Subcutaneous adipose tissue (tissue), 4 donors: ENCODE measurements around the gene CLCNKB. TPM values are rescaled to one million over a fixed set of nuclear protein-coding genes. Genes with fewer than 3 reads are reported as not detected.

Experiments used
- total RNA-seq, 4 donors: library from RNA; depleted of rRNA; stranded (reverse); fragments of >200 nt; gene quantifications; one replicate each; pipeline ENCODE4 v1.1.0, GENCODE V29; 2016
- TF ChIP-seq, protein P1 (sequence below): fragments of 450-650 bp; IDR thresholded peaks from one replicate; pipeline ENCODE4 v1.5.1; 2016; ENCODE audit warnings: low read depth, mild to moderate bottlenecking, control low read depth, antibody characterized with exemption, moderate library complexity

CLCNKB gene
- total RNA-seq, 4 donors from 2014 or later: 0.17 to 0.44 TPM; not detected in 2

DNA sequence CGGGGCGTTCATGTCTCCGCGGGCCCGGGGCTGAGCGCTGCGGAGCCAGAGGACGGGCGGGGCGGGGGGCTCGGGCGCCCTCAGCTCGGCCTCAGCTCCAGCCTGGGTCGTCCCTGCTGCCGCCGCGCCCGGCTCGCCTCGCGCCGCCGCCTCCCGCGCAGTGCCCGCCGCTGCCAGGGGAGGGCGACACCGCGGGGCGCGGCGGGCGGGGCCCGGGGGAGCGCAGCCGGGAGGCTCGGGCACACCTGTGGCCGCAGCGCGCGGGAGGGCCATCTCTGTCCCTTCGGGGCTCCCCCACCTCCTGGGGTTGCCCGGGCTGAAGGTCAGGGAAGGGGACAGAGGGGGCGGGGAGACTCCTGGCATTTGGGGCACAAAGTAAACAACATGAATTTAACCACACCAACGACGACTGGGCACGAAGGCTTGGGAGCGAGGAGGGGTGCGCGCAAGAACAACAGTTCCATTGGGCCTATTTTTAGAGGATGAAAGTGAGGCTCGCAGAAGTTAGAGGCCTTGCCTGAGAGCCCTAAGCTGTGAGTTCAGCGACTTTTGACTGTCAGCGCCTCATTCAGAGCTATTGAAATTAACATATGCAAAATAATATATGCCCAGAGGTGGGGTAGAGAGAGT lies 30.0 kb downstream of the CLCNKB start, which contains the start of gene FAM131C:
FAM131C (minus strand) TSS at position 162 of the 630 bp plus-strand sequence. CDS start 209 bp downstream, outside the sequence.
- TF ChIP-seq, protein P1, sequence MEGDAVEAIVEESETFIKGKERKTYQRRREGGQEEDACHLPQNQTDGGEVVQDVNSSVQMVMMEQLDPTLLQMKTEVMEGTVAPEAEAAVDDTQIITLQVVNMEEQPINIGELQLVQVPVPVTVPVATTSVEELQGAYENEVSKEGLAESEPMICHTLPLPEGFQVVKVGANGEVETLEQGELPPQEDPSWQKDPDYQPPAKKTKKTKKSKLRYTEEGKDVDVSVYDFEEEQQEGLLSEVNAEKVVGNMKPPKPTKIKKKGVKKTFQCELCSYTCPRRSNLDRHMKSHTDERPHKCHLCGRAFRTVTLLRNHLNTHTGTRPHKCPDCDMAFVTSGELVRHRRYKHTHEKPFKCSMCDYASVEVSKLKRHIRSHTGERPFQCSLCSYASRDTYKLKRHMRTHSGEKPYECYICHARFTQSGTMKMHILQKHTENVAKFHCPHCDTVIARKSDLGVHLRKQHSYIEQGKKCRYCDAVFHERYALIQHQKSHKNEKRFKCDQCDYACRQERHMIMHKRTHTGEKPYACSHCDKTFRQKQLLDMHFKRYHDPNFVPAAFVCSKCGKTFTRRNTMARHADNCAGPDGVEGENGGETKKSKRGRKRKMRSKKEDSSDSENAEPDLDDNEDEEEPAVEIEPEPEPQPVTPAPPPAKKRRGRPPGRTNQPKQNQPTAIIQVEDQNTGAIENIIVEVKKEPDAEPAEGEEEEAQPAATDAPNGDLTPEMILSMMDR: no peak

DNA sequence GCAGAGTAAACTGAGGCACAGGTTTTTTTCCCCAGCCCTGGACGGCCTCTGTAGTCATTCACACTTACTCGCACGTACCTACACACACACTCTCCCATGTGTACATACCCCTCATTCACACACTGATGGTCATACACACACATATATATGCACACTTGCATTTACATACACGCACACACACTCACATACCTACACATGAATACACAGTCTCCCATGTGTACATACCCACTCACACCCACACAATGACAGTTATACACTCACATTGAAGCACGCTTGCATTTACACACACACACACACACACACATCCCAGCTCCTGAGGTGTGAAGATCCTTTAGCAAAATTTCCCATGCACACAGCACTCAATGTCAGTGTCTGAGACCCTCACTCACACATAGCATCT lies 30.6 kb downstream of the CLCNKB start:
- TF ChIP-seq, protein P1: no peak

- TF ChIP-seq, protein P1: no peak
These were observed 31.9 kb downstream of the CLCNKB start for GRCh38 chr1:16075337-16076030.

- TF ChIP-seq, protein P1: no peak
These were observed 32.7 kb downstream of the CLCNKB start for GRCh38 chr1:16076031-16076864.

DNA sequence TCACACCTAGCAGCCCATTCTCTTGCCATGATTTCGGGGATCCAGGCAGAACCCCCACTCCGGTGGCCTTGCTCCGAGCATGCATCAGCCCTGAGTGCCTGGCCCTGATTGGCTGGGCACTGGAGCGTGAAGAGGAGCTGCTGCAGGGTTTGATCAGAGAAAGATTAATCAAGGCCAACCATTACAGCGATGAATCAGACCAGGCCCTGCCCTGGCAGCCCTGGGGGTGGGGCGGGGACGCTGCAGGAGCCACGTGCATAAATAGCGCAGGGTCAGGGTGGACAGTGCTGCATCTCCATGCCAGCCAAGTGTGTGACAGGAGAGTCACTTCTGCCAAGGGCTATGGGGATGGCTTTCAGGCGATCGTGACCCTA lies 33.3 kb downstream of the CLCNKB start:
- TF ChIP-seq, protein P1: no peak

DNA sequence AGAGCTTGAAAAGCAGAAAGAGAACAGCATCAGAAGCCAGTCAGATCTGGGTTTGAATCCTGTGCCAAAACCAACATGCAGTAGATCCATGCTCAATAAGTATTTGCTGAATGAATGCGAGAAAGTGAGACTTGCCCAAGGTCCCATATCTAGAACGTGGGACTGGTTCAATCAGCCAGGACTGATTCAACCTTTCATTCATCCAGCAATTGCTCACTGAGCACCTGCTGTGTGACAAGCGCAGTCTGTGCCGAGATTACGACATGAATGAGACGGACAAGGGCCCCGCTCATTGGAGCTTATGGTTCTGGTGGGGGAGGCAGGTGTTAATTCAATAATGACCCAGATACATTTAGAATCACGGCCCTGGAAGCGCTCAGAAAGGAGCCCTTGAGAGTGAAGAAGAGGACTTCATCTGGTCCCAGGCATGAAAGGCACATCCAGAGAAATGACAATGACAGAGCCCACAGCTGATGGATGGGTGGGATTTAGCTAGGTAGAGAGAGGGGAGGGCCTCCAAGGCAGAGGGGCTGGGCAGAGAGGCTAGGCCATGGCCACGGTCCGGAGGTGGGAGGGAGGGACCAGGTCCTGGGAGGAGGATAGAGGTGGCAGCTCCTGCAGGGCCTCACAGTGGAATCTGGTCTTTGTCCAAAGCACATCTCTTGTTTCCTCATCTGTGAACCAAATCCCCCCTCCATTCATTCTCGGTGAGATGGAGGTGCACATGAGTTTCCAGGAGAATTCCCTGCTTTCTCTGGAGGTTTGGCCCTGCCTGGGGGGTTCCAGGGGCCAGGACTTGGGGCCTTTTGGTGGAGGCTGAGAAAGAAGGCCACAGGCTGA lies 34.0 kb downstream of the CLCNKB start:
- TF ChIP-seq, protein P1: no peak
